T-helper 1 cell (primary cell): ENCODE data around the gene SLC30A4.

Experiments
- DNase-seq, 5 donors: peaks; one replicate each; pipeline ENCODE4 v3.0.0-alpha.2; 2012 to 2020

SLC30A4 gene

DNA sequence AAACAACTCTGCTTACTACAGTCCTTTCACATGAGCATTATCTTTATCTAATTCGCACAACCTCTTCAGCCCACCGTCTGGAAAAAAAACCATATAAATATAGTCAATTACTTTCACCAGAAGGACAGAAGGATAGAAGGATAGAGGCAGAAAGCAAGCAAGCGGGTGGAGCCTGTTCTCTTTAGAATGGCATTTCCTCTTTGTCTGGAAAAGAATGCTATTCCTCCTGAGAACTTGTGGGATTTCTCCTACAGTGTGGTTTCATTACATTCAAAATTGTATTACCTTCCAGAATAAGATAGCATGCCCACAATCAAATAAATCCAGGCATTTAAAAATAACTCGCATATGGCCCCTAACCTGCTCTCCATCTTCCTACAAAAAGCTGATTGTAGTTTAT is 23.1 kb downstream of the SLC30A4 start:
- DNase-seq, result no peak

DNA sequence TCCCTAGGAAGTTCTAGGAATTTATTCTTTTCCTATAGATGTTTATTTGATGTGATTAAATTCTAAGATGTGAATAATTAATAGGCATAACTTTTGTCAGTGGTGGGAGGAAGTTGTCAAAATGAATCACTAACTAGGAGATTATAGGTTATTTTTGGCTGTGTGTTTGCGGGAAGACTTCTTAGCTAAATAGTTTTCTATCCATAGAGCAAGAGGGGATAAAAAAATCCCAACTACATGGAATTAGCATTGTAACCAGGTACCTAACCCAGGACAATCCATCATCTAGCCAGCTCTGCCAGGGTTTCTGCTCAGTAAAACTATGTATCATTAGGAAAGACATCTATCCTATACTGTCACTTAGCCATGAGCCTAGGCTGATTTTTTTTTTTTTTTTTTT is 23.9 kb downstream of the SLC30A4 start:
- DNase-seq, result no peak

DNA sequence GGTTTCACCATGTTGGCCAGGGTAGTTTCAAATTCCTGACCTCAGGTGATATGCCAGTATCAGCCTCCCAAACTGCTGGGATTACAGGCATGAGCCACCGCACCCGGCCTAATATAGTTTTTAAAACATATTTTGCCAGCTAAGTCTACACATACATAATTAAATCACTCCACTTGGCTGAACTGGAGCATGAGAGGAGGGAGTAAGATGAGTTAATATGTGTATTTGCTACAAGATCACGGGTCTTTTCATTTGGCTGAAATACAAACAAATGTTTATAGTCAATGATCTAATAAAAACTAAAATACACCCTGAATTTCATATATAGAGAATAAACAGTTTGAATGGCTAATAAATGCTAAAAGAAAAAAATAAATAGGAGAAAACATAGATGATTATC is 25.3 kb downstream of the SLC30A4 start:
- DNase-seq, result no peak

DNA sequence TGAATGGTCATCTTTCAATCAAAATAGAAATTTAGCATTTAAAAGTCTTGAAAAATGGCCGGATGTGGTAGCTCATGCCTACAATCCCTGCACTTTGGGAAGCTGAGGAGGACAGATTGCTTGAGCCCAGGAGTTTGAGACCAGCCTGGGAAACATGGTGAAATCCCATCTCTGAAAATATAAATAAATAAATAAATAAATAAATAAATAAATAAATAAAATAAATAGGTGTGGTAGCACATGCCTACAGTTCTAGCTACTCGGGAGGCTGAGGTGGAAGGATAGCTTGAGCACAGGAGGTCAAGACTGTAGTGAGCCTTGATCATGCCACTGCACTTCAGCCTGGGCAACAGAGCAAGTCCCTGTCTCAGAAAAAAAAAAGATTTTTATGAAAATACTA is 25.9 kb downstream of the SLC30A4 start:
- DNase-seq, result no peak

DNA sequence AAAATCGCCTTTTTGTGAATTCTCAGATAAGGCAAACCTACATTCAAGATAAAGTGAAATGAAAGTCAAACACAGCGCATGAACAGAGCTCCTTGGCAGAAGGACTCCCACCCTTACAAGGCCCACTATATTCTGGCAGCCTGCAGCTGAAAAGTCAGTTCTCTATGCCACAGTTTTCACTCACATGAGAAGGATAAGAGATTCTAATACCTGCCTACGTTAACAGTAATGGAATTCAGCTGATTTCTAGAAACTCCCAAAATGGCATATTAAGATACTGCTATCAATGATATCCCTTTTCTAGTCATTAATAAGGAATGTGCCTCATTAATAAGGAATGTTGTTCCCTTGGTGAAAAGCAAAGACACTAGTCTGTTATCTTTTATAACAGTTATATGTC is 27.0 kb downstream of the SLC30A4 start:
- DNase-seq, result no peak

DNA sequence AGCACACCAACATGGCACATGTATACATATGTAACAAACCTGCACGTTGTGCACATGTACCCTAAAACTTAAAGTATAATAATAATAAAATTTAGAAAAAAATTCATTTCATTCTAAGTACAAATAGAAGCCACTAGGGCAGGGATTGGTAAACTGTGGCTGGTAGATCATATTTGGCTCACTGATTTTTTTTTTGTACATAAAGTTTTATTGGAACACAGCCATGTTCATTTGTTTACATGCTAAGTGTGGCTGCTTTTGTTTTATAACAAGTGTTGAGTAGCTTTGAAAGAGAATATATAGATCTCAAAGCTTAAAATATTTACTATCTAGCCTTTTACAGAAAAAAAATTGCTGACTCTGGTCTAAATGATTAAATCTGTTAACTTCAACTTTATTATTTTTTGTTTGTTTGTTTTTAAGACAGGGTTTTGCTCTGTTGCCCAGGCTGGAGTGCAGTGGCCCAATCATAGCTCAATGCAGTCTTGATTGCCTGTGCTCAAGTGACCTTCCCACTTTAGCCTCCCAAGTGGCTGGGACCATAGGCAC is 32.8 kb downstream of the SLC30A4 start:
- no peak for DNase-seq

DNA sequence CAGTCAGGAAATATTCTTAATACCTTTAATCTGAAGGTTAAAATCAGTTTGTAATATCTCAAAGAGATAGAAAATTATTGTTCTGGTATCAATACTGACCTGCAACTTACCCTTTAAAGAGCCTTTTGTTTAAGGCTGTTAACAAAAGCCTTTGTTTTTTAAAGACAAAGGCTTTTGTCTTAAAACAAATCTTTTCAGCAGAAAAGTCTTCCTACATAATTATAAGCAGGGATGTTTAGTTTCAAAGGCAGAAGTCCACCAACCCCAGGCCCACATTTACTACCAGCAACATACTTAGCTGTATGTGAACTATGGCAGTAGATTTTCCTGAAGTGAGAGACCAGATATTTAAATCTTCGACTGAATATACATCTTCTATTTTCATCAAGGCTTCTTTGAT is 36.2 kb downstream of the SLC30A4 start:
- DNase-seq, result no peak

DNA sequence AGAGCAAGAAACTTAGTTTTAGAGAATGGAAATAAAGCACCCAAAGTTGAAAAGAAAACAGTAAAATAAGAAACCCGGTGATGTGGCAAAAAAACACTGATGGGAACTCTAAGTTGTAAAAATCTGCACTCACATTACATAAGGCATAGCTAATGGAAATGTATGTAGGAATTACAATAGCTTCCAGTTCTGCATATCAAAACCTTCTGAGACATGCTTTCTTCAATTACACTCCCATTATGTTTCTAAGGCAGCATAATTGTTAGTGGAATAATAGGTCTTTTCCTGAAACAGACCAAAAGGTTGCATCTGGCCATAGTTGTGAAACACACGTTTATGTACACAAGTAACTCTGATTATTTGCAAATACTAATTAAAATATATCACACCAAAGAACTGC is 41.4 kb downstream of the SLC30A4 start:
- no peak for DNase-seq

DNA sequence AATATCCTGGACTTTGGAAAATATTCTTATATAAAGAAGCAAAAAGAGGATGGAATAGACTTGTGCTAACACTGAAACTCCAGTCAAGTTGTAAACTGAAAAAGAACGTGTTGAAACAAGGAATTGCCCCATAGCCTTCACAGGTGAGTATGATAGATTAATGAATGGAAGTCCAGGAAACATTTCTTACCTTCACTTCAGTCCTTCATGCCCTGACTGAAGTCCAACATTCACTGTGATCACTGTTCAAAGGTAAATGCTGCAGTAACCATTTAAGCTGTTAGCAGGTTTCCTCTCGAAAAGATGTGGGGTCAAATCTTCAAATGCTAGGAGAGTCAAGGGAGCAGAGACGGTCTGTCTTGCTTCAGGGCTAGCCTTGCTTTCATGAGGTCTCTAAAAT is 46.1 kb downstream of the SLC30A4 start:
- no peak for DNase-seq

DNA sequence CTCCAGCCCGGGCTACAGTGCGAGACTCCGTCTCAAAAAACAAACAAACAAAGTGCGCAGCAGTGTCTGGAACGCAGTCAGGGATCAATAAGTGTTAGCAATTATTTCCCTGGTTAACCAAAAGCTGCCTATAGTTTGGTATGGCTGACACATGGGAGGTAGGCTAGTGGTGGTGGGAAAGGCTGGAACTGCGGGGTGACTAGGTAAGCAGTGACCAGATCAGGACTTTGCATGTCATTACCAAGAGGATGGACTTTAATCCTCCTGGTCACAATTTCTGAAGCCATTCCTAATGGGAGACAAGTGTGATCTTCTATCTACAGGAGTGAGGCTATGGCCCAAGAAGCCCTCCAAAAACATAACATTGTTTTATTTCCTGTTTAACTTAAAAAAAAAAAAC is 47.8 kb downstream of the SLC30A4 start:
- no peak for DNase-seq

DNA sequence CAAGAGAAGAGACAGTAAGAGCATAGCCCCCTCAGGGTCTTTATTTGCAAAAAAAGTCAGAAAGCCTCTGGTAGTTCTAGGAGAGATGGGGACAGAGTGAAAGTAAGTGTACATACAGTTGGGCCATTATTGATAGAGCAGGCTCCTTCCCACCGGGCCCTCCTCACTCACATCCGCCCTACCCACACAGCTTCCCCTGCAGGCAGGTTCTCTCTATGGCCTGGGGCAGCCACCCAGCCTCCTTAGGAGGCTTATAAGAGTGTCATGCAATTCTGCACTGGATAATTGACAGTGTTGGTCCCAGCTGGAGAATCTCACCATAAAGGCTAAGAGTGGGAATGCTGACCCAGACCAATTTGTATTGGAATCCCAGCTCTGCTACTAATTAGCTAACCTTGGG is 49.5 kb downstream of the SLC30A4 start:
- DNase-seq, result no peak

DNA sequence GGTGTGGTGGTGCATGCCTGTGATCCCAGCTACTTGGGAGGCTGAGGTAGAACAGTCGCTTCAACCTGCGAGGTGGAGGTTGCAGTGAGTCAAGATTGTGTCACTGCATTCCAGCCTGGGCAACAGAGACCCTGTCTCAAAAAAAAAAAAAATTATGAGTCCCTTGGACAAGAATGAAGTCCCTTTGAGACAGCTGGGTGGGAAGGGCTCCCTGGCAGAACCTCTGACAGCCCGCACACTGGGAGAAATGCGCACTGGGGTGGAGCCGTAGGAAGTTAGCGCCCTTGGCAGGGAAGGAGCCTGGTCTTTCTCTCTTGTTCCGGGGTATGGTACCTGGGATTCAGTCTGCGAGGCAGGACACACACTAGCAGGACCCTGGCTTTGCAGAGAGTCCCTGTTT is 51.4 kb downstream of the SLC30A4 start:
- DNase-seq, result no peak

DNA sequence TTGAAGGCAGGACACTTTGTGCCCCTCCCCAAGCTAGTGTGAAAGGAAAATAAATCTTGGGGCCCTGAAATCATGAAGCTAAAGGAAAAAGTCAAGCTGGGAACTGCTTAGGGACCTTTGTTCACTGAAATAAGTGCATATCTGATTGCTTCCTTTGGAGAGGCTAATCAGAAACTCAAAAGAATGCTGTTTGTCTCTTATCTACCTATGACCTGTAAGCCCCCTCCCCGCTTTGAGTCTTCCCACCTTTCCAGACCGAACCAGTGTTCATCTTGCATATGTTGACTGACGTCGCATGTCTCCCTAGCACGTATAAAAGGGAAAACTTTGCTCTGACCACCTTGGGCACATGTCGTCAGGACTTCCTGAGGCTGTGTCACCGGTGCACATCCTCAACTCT is 53.1 kb downstream of the SLC30A4 start:
- DNase-seq, result no peak

DNA sequence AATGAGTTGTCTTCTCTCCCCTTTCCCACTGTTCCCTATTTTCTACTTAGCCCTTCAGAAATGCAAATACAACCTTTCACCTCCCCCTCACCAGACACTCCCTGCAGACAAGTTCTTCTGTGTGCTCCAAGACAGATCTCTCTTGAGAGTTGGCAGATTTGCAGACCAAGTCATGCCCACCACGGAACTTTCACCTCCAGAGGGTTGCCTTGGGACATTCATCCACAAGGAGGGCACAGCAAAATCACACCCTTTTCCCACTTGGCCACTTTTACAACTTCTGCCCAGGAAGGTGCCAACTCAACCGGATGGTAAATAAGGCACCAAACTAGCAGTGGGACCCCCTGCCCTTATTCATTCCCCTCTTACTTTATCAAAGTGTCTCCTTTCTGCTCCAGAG is 53.5 kb downstream of the SLC30A4 start:
- DNase-seq, result no peak

DNA sequence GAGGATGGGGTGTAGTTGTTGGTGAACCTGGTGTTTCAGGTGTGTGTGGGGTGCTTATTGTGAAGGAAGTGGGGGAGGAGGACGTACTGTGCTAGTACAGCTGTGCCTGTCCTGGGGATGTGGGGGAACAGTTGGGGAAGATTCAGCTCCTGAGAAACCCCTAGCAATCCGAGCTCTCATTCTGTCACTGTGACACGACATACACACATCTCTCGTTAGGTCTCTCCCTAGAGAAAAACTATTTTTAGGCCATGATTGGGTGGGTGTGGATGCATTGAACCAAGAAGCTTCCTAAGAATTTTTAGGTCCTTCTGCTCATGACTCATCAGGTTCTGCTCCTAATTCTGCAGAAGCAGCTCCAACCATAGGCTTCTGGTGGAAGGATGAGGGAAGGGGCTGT is 54.3 kb downstream of the SLC30A4 start:
- DNase-seq, result no peak

DNA sequence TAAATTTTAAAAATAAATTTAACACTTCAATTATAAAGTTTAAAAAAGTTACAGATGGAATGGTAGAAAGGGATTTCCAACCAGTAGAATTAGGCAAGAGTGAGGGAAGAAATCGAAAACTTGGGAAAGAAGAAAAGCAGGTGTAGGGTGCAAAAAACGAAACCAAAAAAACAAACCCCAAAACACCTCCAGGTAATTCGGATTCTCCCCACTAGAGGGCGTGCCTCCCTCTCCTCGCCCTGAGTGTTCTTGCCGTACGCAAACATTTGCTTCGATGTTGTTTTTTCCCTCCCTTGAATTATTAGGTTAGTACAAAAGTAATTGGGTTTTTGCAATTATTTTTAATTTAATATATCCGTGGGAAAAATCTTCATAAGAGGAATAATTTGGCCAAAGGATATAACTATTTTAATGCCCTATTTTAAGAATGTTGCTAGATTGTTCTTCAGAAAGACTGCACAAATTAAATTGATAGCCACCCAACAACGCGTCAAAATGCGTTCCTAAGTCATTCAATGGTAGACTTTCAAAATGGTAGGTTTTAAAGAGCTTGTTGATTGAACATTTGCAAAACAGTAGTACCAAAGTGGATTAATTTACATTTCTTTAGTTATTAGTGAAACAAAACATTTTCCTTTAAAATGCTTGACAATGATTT is 63.7 kb downstream of the SLC30A4 start:
- peak; percentile 57 to 80 (median 71) for DNase-seq

DNA sequence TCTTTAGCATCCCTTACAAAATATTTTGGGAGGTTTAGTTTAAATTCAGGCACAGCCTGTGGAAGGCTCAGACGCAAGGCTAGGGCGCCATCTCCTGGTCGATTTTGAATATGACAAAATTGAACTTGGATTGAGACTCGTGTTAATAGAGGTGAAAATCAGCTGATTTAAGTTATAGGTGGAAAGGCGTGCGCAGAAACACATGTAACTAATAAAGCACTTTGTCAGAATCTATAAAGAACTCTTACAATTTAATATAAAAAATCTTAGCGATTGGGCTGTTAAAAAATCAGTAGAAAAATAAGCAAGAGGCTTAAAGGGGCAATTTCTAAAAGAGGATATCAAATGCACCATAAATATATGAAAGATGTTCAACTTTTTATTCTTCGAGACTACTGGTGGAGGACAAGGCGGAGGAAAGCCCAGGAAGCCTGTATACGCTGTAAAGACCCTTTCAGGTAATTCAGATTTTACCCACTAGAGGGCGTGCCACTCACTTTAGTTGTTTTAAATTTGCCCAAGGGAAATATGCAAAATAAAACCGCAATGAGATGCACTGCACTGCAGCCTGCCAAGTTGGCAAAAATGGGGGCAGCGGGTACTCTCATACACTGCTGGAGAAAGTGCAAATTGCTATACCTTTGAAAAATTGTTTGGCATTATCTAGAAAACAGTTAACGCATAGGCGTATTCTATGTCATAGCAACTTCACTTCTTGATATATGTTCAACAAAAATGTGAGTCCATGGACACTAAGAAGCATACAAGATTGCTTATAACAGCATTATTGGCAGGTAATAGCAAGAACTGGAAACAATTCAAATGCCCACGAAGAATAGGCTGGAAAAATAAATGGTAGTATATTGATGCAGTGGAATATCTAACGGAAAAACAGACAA is 64.7 kb downstream of the SLC30A4 start:
- peak; percentile 28 to 83 (median 73) for DNase-seq

DNA sequence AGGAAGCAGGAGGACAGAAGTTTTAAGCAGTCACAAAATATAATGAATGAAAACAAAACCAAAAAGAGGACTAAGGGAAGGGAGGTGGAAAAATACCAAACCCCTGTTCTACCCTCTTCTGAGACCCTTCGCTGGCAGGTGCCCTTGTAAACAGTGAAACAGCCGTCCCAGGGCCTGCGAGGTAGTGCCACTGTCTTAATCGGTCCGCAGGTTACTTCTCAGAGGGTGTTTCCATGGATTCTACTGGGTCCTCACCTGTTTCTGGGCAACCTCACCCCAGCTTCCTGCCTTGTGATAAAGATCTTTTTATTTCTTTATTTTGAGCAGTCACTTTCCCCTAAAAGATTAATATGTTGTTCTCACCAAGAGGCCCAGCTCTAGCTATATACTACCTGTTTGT is 65.3 kb downstream of the SLC30A4 start:
- no peak for DNase-seq

DNA sequence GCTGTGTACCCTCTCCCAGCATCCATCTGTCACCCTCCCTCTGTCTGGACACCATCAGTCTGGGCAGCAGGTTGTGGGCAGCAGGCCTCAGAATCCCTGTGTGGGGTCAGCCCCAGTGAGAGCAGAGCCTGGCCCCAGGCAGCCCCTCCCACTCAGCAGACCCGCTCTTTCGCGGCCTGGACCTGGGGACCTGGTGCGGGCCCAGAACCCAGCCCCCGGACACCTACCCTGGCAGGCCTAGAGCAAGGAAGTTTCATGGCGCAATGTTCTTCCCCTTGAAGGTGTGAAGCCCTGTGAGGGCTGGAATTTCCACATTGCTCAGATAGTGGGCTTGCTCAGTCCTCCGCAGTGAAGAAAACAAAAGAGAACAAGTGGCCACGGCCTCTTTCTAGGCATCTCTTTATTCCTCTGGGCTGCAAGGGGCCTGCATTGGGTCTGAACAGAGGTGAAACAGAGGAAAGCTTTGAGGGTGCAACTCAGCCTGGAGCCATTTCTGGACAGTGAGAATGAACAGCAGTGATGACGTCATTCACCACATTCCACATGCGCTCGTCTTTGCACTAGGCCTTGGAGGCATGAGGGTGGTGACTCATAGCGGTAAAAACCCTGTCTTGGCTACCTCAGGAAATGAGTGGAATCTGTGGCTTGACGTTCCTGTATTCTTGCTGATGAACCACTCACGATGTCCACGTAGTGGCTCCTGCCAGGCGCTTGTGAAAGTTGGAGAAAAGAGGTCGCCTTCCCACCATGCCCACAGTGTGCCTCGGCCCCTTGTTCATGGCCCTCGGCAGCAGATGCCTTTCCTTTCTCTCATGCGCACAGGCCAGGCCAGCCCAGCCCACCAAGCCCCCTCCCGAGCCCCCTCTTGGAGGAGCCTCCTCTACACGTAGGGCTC is 66.1 kb downstream of the SLC30A4 start:
- DNase-seq, result peak; percentile 50 to 82 (median 57)

DNA sequence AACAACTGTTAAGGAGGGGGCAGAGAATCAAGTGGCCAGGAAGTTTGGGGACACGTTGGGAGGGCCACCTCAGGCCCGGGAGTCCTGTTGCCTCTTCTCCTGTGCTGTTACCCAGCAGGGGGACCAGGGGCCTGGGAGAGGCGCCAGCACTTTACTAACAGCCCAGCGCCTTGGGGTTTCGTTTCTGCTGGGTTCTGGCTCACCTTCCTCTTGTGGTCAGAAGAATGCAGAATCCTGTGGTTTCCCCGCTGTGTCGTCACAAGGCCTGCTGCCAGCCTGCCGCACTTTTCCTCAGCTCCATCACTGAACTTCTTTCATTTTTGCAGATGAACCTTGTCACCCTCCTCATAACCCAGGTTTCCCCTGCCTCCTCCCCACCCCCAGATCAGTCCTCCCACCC is 67.7 kb downstream of the SLC30A4 start:
- DNase-seq, result peak; percentile 51 to 85 (median 62)

DNA sequence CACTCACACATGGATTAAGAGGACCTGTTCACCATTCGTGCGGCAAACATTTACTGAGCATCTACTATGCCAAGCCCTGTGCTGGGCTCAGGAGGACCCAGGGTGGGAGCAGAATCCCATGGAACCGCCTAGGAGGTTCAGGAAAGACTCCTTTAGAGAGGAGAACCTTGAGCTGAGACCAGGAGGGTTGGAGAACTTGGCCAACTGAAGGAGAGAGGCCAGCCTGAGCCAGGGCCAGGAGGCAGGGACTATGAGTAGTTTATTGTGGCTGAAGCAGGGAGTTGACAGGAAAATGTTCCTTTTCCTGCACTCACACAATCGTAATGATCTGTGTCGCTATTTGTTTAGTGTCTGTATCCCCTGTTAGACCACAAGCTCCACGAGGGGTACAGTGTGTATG is 71.3 kb downstream of the SLC30A4 start:
- no peak for DNase-seq

DNA sequence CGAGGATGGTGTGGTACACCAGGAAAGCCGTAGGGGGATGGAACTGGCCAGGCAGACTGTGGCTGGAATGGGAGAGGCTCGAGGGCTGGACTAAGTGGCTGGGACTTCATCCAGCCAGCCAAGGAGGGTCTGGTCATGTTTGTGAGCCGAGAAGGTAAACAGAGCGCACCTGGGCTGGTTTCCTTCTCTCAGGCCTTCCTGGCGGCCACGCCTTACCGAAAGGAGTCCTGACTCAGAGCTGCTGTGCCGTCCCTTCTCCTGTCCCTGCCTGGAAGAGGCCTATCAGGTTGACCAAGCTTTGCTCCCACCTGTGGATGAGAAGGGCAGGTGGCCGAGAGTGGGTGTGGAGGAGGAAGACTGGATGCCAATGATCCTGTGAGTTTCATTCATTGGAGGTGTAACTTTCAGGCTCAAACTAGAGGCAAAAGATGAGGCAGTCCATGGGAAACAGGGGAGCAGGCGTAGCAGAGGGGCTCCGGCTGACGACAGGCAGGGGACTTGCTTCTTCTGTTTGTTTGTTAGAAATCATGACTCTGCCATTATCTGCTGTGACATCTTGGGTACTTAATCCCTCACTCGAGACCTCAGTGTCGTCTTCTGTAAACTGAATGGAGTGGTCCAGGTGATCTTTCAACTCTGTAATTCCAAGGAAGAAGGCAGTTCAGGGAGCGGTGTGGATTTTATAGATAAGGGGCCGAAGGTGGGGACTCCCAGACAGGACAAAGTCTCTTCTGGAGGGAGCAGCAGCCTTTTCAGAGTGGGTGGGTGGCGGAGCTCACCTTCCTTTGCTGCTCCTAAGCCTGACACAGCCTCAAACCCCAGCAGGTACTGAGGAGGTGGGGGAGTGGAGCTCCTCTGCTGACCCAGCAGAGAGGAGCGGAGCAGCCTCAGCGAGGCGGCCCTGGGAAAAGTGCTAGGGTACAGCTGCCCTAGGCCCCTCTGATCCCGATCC is 72.4 kb downstream of the SLC30A4 start:
- DNase-seq, result no peak
